HG02852 (cell line): ENCODE data around the gene CELF4.

Experiments
- ATAC-seq: cut with Tn5 transposase; IDR thresholded peaks from one replicate; pipeline ENCODE4 v1.9.1; 2021; ENCODE audit warnings: mild to moderate bottlenecking, moderate library complexity; ENCODE audit not compliant: unreplicated experiment

The CELF4 gene

DNA sequence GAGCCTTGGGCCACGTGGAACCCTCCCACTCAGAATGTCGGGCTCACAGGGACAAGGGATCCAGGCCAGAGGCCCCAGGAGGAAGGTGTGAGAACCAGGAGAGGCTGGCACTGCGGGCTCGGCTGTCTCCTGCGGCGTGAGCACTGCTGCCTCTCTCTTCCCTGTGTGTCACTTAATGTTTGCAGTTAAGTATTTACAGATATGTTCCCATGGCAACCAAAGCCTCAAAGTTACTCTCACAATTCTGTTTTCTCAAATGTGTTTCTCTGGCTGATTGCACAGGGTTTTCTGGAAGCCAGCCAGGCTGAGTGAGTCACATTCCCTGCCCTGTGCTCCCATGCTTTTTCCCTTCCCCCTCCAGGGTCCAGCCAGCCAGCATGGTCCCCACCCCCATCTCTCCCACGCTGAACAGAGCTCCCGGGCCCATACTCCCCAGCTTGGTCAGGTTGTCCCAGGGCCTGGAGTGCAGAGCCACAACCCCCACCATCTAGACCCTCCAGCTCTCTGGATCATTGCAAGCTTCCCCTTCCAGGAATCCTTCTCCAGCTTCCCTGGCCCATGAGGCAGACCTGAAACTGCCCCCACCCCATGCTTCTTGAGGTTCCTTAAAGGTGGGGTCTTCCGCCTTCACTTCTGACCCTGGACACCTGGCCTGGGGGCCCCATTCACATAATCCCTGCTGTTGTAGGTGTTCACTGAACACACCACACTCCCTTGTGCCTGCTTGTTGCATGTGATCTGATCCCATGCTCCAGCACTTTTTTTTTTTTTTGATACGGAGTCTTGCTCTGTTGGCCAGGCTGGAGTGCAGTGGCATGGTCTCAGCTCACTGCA is 265.9 kb downstream of the CELF4 start:
- peak; percentile 49 for ATAC-seq

DNA sequence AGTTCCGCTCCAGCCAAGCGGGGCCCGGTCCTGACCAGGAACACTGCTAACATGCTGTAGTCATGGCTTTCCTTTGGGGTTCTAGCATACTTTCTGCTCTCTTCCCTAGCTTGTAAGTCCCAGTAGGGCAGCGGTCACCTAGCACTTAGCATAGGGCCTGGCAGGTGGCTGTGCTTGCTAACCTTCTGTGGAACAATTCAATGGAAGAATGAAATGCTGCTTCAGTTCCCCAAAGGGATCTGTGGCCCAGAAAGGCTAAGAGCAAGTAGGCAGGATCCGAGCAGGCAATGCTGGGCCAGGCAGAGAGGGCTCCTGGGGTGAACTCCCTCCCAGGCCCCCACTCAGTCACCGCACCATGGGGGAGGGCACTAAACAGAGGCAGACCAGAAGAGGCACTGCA is 266.8 kb downstream of the CELF4 start:
- ATAC-seq, result peak; percentile 18

DNA sequence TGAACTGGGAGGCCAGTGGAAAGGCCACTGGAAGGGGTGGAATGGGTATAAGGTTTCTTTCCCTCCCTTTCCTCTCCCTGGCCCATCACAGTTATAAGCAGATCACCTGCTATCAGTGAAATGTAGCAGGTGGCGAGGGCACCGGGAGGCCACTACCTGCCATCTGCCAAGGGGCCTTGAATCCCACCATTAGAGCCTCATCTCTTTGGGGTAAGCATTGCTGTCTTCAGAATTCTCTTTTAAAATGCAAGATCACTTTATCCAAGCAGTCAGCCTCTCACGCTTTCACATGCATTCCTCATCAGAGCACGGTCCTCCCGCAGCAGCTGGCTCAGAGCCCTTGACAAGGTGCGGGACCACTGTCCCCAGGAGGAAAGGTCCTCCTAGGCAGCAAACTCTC is 268.5 kb downstream of the CELF4 start:
- ATAC-seq, result no peak

DNA sequence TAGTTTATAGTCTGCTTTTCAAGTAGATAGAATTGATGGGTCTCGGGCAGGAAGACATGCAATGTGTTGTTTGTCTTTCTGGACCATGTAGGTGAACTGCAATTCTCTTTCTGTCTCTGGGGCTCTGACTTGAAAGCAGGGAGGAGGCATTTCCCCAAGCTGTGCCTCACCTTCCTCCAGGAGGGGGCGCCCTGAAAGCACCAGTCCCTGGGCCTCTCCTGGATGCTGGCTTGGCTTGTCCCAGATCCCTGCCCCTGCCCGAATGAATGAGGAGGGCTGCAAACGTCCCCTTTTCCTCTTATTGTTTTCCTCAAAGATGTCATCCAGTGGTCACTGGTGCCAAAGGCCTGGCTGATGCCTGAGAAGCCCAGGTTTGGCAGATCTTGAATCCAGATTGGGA is 270.6 kb downstream of the CELF4 start:
- no peak for ATAC-seq

DNA sequence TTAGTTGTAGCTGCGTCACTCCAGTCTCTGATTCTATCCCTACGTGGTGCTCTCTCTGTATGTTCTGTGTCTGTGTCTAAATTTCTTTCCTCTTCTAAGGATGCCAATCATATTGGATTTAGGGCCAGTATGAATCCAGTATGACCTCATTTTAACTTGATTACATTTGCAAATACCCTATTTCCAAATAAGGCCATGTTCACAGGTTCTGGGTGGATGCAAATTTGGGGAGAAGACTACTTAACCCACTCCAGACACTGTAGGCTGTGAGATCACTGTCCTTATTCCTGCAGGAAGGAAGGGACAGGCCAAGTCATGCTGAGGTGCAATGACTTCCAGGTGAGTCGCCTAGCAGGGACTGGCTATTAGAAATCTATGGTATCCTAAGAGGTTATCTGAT is 272.2 kb downstream of the CELF4 start:
- no peak for ATAC-seq

DNA sequence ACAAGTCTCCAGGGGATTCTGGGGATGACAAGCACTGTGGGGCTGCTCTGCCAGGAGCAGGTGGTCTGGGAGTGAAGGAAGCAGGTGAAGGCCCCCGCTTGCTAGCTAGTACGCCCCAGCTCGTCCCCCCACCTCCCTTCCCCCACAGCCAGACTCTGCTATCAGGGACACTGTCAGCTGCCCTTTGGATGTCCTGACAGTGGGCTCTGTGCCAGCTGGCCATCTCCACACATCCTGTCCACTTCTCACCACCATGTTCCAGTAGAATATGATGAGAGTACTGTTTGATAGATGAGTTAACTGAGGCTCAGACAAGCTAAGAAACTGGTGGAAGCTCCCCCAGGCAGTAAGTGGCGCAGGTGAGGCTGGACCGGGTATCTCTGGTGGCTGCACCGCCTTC is 276.2 kb downstream of the CELF4 start:
- no peak for ATAC-seq

DNA sequence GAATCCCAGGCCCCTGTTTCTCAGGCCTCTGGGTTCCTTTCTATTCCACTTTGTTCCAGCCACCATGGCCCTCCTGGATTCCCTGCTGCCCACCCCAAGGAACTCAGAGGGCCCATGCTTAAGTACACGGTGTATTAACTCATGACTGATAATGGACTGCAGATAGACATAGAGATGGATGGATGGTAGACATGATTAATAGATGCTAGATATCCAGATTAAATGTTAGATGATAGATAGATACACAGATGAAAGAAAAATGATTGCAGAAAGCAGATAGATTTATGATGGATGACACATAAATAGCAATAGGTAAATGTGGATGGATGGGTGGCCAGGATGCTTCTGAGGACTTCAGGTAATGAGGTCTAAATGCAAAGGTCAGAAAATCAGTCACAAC is 278.0 kb downstream of the CELF4 start:
- ATAC-seq, result no peak

DNA sequence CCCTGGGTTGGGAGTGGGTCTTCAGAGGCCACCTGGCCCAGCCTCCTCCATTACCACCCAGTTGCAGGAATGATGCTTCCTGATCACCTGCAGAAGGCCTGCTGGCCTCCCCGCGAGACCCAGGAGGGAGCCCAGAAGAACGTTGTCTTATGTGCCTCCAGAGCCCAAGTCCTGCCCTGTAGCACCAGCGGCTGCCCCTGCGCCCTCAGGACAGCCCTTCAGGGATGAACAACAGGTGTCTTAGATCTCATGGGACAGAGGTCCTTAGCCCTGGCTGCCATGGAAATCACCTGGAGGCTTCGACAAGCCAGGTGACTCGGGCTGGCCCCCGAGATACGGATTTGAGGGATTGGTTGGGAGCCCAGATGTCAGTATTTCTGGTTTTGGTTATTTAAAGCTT is 278.8 kb downstream of the CELF4 start:
- no peak for ATAC-seq

DNA sequence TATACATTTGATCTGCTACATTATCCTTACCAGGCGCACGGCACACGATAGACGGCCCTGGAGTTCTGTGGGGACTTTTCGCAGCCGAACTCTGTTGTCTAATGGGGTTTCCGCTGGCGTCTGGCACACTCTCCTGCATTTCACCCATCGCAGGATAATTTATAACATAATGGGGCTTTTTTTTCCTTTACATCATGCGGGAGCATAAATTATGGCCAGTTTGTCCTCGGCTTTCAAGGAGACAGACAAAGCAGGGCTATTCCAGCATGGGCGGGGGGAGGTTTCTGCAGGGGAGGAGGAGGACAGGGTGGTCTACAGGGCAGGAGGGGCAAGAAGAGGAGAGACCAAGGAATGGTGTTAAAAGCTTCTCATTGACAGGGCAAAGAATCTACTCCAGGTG is 279.8 kb downstream of the CELF4 start:
- no peak for ATAC-seq

DNA sequence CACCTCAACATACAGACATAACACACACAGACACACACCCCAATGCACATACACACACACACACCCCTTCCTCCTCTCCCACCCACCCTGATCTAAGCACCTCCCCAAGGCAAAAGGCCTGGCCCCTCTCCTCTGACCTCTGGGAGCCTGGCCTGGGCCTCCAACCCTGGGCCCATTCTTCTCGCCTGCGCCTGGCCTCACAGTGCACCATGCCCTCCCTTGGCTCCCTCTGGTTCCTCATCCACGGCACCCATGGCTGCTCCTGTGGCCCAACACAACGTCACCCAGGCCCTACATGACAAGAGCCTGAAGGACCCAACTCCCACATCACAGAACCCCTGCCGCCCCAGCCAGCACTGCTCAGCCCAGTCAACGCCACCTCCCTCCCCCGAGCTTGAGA is 281.3 kb downstream of the CELF4 start:
- ATAC-seq, result no peak

DNA sequence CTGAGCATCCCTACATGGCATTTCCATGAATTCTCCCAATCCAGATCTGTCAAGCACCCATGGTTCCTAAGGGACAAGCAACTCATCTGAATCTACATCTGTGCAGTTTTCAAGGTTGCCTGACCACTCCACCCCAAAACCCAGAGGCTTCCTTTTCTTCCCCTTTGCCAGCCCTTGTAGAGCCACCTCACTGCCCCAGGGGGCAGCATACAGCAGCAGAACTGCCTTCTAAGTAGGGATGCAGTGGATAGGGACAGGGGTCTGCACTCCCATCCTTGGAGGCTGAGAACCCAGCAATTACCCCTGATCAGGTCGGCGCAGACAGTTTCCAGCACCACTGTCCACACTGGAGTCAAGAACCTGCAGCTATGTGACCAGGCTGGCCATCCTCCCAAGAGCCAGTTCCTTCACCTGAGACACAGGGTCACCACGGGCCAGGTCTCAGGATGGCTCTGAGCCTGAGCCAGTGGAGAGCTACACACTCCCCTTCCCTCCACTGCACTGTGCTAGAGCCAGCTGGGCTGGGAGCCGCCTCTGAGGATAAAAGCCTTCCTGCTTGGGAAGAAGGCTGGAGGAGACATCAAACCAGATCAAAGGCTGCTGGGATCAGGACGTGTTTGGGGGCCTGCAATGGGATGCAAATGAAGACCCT is 283.1 kb downstream of the CELF4 start:
- no peak for ATAC-seq

DNA sequence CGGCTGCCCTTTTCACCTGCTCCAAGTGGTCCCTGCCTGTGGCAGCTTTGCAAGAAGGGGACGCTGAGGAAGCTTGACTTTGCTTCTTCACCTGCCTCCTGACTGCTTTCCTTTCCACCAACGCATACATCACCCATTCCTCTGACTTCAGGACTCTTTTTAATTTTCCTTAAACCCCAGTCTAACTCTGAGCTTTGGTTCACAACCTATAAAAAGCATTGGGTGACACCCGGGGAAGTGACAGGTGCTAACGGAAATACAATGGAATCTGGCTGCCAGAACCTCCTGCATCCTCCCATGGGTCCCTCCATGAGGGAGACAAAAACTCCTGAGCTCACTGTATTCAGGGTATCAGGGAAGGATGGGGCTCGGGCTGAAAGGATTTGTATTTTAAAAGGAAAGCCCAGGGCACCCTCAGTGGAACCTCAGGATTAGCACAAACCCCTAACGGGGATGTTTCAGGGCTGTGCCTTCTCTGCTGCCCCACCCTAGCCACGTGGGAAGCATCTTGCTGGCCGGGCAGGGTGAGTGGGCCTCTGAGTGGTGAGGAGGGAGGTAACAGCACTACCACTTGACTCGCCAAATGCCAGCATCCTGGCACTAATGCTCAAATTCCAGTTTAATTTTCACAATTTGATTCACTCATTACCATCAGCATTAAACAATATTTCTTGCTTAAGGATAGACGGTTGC is 284.8 kb downstream of the CELF4 start:
- no peak for ATAC-seq

DNA sequence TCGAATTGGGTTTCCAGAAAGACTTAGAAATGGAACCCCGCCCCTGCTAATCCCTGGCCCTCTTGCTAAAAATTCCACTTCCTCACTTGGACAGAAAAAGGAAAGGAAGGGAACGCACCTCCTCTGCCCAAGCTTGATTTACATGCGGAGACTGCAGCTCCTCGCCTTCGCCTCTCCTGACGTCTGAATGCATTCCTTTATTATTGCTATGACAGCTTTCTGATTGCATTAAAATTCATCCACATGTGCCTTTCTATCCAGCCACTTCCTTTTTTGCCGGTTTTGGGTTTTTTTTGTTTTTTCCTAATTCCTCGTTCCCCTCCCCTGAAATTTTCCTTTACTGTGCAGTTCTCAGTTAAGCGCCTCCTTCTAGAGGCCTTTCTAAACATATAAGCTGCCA is 287.8 kb downstream of the CELF4 start:
- ATAC-seq, result no peak

DNA sequence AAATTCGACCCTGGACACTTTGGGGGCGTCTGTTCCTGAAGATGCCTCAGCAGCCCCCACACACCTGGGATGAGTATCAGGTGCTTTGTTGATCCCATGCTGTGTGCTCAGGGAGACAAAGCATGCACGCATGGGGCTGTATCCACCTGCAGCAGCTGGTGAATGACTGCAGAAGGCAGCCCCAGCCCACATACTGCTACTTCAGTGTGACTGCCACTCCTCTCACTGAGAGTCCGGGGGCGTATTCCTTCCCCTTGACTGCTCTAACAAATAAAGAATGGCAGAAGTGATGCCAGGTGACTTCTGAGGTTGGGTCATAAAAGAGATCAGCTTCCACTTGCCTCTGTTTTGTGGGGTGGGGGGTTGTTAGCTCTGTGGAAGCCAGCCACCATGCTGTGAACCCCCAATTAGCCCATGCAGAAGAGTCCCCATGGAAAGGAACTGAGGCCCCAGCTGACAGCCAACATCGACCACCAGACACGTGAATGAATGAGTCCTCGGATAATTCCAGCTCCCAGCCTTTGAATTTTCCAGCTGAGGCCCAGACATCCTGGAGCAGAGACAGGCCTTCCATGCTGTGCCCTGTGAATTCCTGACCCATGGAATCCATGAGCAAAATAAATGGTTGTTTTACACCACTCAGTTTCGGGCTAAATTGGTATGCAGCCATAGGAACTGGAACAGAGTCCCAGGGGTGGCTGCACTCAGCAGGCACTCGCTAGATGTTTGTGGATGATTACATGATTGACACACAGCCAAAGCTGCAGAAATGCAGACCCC is 289.3 kb downstream of the CELF4 start:
- no peak for ATAC-seq

DNA sequence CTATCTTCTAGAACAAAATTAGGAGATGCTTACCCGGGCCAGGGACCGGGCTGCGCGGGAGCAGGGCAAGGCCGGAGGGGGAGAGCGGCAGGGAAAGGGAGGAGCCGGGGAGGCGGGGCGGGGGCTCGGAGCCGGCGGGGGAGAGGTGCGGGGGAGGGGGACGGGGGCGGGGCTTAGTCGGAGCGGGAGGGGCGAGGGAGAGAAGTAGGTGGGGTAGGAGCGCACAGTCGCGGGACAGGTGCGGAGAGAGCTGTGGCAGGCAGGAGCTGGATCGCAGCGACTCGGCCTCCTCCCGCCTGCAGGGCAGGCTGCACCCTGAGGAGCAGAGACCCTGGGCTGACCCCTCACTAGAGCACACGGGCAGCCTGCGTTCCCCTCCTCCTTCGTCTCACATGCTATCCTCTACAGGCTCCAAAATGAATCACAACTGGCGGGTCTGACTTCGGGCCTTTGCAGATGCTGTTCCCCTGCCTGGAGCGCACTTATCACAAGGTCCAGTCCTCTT is 290.3 kb downstream of the CELF4 start:
- no peak for ATAC-seq

DNA sequence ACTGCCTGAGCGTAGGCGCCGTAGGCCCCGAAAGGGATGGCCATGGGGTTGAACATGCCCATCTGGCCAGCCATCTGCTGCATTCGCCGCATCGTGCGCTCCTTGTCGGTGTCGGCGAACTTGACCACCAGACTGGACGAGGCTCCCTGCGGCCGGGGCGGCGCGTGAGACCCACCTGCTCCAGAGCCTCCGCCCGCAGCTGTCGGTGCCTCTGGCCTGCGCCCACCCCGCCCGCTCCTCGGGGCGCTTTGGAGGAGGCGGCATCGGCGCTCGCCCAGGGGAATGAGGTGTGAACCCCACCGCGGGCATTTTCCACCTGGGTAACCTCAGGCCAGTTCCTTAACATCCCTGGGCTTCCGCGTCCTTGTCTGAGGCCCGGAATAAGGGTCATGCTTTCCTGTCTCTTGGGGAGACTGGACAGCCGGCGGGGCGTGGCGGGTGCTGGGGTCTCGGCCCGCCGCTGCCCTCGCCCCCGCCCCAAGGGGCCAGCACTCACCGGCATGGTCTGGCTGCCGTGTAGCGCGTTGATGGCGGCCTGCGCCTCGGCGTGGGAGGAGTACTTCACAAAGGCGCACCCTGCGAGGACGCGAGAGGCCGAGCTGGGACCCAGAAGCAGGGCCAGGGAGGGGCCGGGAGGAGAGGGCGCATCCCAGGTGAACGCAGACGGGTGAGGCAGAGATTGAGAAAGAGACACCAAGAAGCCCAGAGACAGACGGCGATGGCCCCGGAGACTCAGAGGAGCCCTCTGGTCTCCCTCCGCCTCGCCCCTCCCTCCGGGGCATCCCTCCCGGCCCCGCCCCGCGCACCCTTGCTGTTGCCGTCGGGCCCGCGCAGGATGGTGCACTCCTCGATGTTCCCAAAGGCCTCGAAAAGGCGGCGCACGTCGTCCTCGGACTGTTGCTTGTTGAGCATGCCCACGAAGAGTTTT is 291.0 kb downstream of the CELF4 start:
- ATAC-seq, result no peak

DNA sequence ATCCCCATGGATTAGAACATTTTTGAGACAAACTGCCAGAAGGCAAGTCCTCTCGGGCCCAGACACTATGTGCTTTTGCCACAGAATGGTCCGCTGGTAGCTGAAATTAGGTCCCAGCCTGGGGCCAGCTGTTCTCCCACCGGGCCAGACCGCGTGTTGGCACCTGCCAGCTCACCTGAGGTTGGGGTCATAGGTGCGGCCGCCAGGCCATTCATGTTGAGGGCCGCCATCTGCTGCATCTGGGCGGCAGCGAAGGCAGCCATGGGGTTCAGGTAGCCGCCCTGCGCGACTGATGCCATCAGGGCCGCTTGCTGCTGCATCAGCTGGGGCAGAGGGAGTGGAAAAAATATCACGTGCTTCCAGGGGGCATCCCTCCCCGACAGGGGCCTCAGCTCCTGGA is 292.8 kb downstream of the CELF4 start:
- no peak for ATAC-seq

DNA sequence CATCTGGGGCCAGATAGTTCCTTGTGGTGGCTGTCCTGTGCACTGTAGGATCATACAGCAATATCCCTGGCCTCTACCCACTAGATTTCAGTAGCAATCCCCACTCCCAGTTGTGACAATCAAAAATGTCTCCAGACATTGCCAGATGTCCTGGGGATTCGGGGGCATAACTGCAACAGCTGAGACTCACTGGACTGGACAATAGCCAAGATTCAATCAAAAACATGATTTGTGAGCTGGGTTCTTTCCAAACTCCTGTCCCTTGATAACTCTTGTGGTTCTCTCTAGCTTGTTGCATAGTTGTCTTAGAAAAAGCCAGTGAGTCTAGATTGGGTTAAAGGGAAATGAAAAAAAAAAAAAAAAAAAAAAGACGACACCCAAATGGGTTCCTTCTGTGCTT is 293.4 kb downstream of the CELF4 start:
- no peak for ATAC-seq

DNA sequence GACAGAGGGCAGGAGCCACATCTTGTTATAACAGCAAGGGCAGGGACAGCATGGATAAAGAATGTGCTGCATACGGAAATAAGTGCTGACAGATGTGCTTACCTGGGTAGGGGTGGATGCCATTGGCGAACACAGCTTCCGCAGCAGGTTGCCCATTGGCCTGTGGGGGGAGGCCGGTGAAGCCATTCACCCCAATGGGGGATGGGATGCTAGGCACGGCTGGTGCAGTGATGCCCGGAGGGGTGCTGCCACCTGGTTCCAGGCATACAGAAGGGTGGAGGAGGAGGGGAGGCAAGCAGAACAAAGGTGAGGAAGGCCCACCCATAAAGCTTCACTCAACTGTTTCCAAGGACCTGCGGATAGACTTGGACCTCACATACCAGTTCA is 294.9 kb downstream of the CELF4 start:
- ATAC-seq, result no peak

DNA sequence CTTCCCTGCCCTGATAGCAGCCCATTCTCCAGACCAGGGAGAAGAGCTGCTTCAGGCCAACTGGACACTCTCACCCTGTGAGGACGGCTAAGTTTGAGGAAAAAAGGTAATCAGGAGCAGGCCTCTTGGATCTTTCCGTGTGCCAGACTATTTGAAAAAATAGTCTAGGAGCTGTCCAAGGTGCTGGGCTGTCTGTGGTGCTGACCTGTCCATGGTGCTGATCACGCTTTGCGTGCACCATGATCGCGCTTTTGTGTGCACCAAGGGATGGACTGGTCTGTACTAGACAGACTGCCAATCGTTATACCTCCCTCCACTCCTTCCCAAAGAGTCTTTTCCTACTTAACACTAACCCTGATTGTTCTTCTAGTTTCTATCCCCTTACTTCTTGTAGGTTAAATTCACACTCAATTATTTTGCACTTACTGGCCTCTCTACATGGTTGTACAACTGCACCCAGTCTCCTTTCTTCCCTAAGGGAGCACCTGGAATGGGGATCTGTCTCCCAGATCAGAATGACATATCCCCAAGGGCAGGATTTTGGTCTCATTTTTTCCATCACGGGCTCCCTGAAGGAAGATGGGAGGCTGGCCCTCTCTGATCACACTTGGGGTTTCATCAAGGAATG is 295.4 kb downstream of the CELF4 start:
- no peak for ATAC-seq
